GM18499 (cell line): Measurements from ENCODE around the gene AIRE.

ENCODE experiments used
- ATAC-seq: cut with Tn5 transposase; IDR thresholded peaks from one replicate; pipeline ENCODE4 v1.9.1; 2021; ENCODE audit warnings: moderate number of reproducible peaks; ENCODE audit not compliant: insufficient read depth, unreplicated experiment

The AIRE gene

GRCh38 chr21:44321846-44322450 is 36.3 kb downstream of the AIRE start:
- no peak for ATAC-seq

- no peak for ATAC-seq
Measured at GRCh38 chr21:44322621-44323325, 37.1 kb downstream of the AIRE start.

- no peak for ATAC-seq
Measured at GRCh38 chr21:44323591-44323990, 37.9 kb downstream of the AIRE start.

GRCh38 chr21:44324106-44324853 is 38.6 kb downstream of the AIRE start:
- ATAC-seq: no peak

GRCh38 chr21:44324854-44325107 is 39.1 kb downstream of the AIRE start:
- ATAC-seq: no peak

- no peak for ATAC-seq
Measured at GRCh38 chr21:44325386-44326271, 40.0 kb downstream of the AIRE start.

GRCh38 chr21:44326272-44326647 is 40.6 kb downstream of the AIRE start:
- no peak for ATAC-seq

- no peak for ATAC-seq
Measured at GRCh38 chr21:44326716-44327602, 41.3 kb downstream of the AIRE start.

- ATAC-seq: no peak
Measured at GRCh38 chr21:44327603-44327974, 41.9 kb downstream of the AIRE start.

- ATAC-seq: no peak
Measured at GRCh38 chr21:44328242-44328895, 42.7 kb downstream of the AIRE start.

GRCh38 chr21:44329086-44329889 is 43.6 kb downstream of the AIRE start:
- ATAC-seq: no peak

GRCh38 chr21:44329971-44330681 is 44.5 kb downstream of the AIRE start:
- ATAC-seq: no peak

GRCh38 chr21:44330698-44331097 is 45.0 kb downstream of the AIRE start:
- no peak for ATAC-seq

- no peak for ATAC-seq
Measured at GRCh38 chr21:44331209-44331608, 45.5 kb downstream of the AIRE start.

- ATAC-seq: no peak
Measured at GRCh38 chr21:44331650-44332307, 46.1 kb downstream of the AIRE start.

- no peak for ATAC-seq
Measured at GRCh38 chr21:44332383-44332782, 46.7 kb downstream of the AIRE start.

GRCh38 chr21:44332965-44333364 is 47.3 kb downstream of the AIRE start:
- no peak for ATAC-seq
